Activated CD4-positive, alpha-beta T cell treated with anti-CD3 and anti-CD28 coated beads for 48 hours (primary cell): ENCODE results near the gene CEP83.
A peak's percentile ranks its signal among the peaks of the same experiment; 100 is the strongest.
"Not testable (repeated sequence)": the region's sequence is repeated elsewhere in the genome, so short reads cannot be mapped to it uniquely, and the experiment has no call there.

Experiments
- DNase-seq: peaks from one replicate; pipeline ENCODE4 v3.0.0-alpha.2; 2020

Gene CEP83

GRCh38 chr12:94459728-94460615, at the start of gene CEP83:
TSS of gene CEP83 (minus strand) at chr12:94459867. CDS start at chr12:94412490, 47,377 bp downstream.
- peak; percentile 98 for DNase-seq

- DNase-seq: no peak
Measured at GRCh38 chr12:94509317-94509716, 49.6 kb upstream of the CEP83 start.

- DNase-seq: no peak
Measured at GRCh38 chr12:94507455-94507854, 47.8 kb upstream of the CEP83 start.

- no peak for DNase-seq
Measured at GRCh38 chr12:94504386-94504785, 44.7 kb upstream of the CEP83 start.

- no peak for DNase-seq
Measured at GRCh38 chr12:94503619-94504018, 44.0 kb upstream of the CEP83 start.

GRCh38 chr12:94500831-94501567, 41.3 kb upstream of the CEP83 start:
- no peak for DNase-seq

- DNase-seq: no peak
Measured at GRCh38 chr12:94498698-94499097, 39.0 kb upstream of the CEP83 start.

GRCh38 chr12:94498073-94498472, 38.4 kb upstream of the CEP83 start:
- DNase-seq: no peak

- no peak for DNase-seq
Measured at GRCh38 chr12:94495445-94496115, 35.9 kb upstream of the CEP83 start.

- DNase-seq: no peak
Measured at GRCh38 chr12:94491489-94491888, 31.8 kb upstream of the CEP83 start.

- DNase-seq: no peak
Measured at GRCh38 chr12:94488463-94488862, 28.8 kb upstream of the CEP83 start.

GRCh38 chr12:94481734-94482133, 22.1 kb upstream of the CEP83 start:
- no peak for DNase-seq

GRCh38 chr12:94469522-94469921, 9.9 kb upstream of the CEP83 start:
- DNase-seq: no peak

- no peak for DNase-seq
Measured at GRCh38 chr12:94460616-94460959, 921 bp upstream of the CEP83 start.

- peak; percentile 3 for DNase-seq
Measured at GRCh38 chr12:94458877-94459727, 565 bp downstream of the CEP83 start.

- no peak for DNase-seq
Measured at GRCh38 chr12:94457311-94457710, 2.4 kb downstream of the CEP83 start.

GRCh38 chr12:94454318-94454717, 5.3 kb downstream of the CEP83 start:
- DNase-seq: not testable (repeated sequence)

- no peak for DNase-seq
Measured at GRCh38 chr12:94445662-94446061, 14.0 kb downstream of the CEP83 start.

GRCh38 chr12:94437303-94437702, 22.4 kb downstream of the CEP83 start:
- no peak for DNase-seq

GRCh38 chr12:94435511-94435927, 24.1 kb downstream of the CEP83 start:
- no peak for DNase-seq

GRCh38 chr12:94434171-94434570, 25.5 kb downstream of the CEP83 start:
- no peak for DNase-seq

- no peak for DNase-seq
Measured at GRCh38 chr12:94433744-94434143, 25.9 kb downstream of the CEP83 start.

GRCh38 chr12:94430304-94430703, 29.4 kb downstream of the CEP83 start:
- no peak for DNase-seq
